K562 (cell line): ENCODE results near the gene PLA2G3.

Source experiments
- CTCF ChIP-seq, 3 experiments: IDR thresholded peaks in 2 of 3; conservative IDR thresholded peaks in 1 of 3; 2 replicates each; pipeline ENCODE4 v1.5.1; 2011 to 2012; ENCODE audit warnings: low read length in 3 of 3, mild to moderate bottlenecking in 3 of 3, control low read depth in 2 of 3, improper control_type of control experiment in 1 of 3, inconsistent platforms in 1 of 3, low read depth in 1 of 3, mixed read lengths in 1 of 3, moderate library complexity in 1 of 3; ENCODE audit not compliant: insufficient read depth in 2 of 3
- EP300 ChIP-seq: IDR thresholded peaks from 2 replicates; pipeline ENCODE4 v1.6.1; 2012; ENCODE audit warnings: low read length, improper control_type of control experiment
- KLF10 ChIP-seq: fragments of 250-450 bp; sonication (Bioruptor Pico); IDR thresholded peaks from 2 replicates; pipeline ENCODE4 v1.6.1; 2021; ENCODE audit warnings: matching md5 sums
- NCOA2 ChIP-seq, 2 experiments: fragments of 450-650 bp; IDR thresholded peaks; 2 replicates each; pipeline ENCODE4 v1.6.1; 2018; ENCODE audit warnings: mild to moderate bottlenecking in 2 of 2, moderate library complexity in 1 of 2; ENCODE audit not compliant: partially characterized antibody in 2 of 2
- NFYB ChIP-seq: IDR thresholded peaks from 2 replicates; pipeline ENCODE4 v1.6.1; 2011; ENCODE audit warnings: mild to moderate bottlenecking, moderate library complexity; ENCODE audit not compliant: insufficient read length; ENCODE audit errors: extremely low read depth
- POLR2AphosphoS2 ChIP-seq: IDR thresholded peaks from 2 replicates; pipeline ENCODE4 v1.6.1; 2012; ENCODE audit warnings: low read length, improper control_type of control experiment
- RAD21 ChIP-seq, 2 experiments: fragments of 250-450 bp in 1 of 2; fragments of 450-650 bp in 1 of 2; sonication (Bioruptor Pico) in 1 of 2; formaldehyde crosslinking in 1 of 2; IDR thresholded peaks in 1 of 2; conservative IDR thresholded peaks in 1 of 2; 2 replicates each; pipeline versions ENCODE4 v1.4.0 to v1.8.0; 2020 to 2022; ENCODE audit warnings: mild to moderate bottlenecking in 2 of 2, moderate library complexity in 1 of 2
- SREBF2 ChIP-seq: sonication (generic); formaldehyde crosslinking; IDR thresholded peaks from 2 replicates; pipeline ENCODE4 v1.4.0; 2020; ENCODE audit warnings: mild to moderate bottlenecking, missing genetic modification reagents
- TAF1 ChIP-seq: IDR thresholded peaks from 2 replicates; pipeline ENCODE4 v1.6.1; 2011; ENCODE audit warnings: mild to moderate bottlenecking, low read length, moderate library complexity; ENCODE audit not compliant: insufficient read depth, control insufficient read depth, severe bottlenecking; ENCODE audit errors: extremely low read depth
- THAP7 ChIP-seq: fragments of 250-450 bp; sonication (Bioruptor Pico); IDR thresholded peaks from 2 replicates; pipeline ENCODE4 v1.5.0; 2021
- ZBTB34 ChIP-seq: fragments of 250-450 bp; sonication (Bioruptor Pico); IDR thresholded peaks from 2 replicates; pipeline ENCODE4 v1.8.0; 2021; ENCODE audit warnings: mild to moderate bottlenecking, moderate library complexity
- TF ChIP-seq, protein P1 (sequence below): sonication (generic); formaldehyde crosslinking; IDR thresholded peaks from 2 replicates; pipeline ENCODE4 v1.5.0; 2020; ENCODE audit warnings: missing genetic modification reagents

DNA sequence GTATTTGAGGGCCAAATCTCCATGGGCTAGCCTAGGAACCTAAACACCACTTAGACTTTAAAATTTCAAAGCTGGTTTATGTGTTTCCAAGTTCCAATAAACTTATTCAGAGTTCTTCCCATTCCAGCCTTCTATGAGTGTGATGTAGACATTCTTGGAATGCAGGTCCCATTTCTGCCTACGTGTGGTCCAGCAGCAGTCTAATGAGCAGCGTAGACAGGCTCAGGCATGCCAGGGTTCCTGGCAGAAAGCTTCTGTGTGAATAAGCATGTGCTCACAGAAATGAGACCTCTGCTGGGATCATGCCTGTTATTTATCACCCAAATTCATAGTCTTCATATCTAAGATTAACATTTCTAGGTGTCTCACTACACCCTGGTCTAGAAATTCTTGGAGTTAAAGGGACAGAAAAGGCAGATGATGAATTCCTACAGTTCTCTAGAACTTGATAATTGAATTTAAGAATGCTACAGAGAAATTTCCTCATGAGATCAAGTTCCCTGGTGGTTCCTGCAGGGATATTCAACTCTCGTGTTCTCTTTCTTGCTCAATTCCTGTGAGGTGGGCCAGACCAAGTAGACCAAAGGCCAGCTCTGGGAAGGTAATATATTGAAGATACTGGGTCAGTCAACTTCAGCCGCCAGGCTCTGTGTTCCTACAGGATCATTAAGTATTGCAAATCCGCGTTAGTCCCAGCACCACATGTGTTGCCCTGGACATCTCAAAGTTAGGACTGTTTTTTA is 37.3 kb upstream of the PLA2G3 start:
- no peak for TF ChIP-seq THAP7 (CRISPR knock-in tag)
- TF ChIP-seq EP300, result no peak
- TF ChIP-seq KLF10 (CRISPR knock-in tag), result no peak
- TF ChIP-seq POLR2AphosphoS2, result no peak
- TF ChIP-seq SREBF2 (CRISPR knock-in tag), result no peak
- TF ChIP-seq CTCF (IDR thresholded peaks at IDR 0.05 in 2 of 3, conservative IDR thresholded peaks at IDR 0.05 in 1 of 3; ENCODE audit: insufficient read depth in 2 of 3, low read depth in 1 of 3, low read length in 3 of 3), result no peak
- TF ChIP-seq NCOA2 (IDR thresholded peaks at IDR 0.05; ENCODE audit: partially characterized antibody in 2 of 2), result no peak
- TF ChIP-seq, protein P1, sequence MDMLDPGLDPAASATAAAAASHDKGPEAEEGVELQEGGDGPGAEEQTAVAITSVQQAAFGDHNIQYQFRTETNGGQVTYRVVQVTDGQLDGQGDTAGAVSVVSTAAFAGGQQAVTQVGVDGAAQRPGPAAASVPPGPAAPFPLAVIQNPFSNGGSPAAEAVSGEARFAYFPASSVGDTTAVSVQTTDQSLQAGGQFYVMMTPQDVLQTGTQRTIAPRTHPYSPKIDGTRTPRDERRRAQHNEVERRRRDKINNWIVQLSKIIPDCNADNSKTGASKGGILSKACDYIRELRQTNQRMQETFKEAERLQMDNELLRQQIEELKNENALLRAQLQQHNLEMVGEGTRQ (CRISPR knock-in tag), result no peak
- TF ChIP-seq RAD21 (CRISPR knock-in tag; conservative IDR thresholded peaks at IDR 0.05 in 1 of 2, IDR thresholded peaks at IDR 0.05 in 1 of 2), result no peak
- no peak for TF ChIP-seq ZBTB34 (CRISPR knock-in tag)
- TF ChIP-seq TAF1, result no peak
- no peak for TF ChIP-seq NFYB
